A673 (cell line): ENCODE data around the gene POLR1D. TPM values are rescaled to one million over a fixed set of nuclear protein-coding genes. Genes with fewer than 3 reads are reported as not detected.
A peak's percentile ranks its signal among the peaks of the same experiment; 100 is the strongest.

Source experiments
- BruUV-seq: library from RNA; stranded (reverse); fragments of 400-500 nt; replicated peaks from 2 replicates; lab custom pipeline; 2021; lab: Mats Ljungman, UMichigan
- CTCF ChIA-PET: fragments of 300-600 bp; sonication (Branson Sonifier 250); formaldehyde crosslinking; loops from one replicate; lab custom pipeline; 2022; ENCODE audit warnings: antibody characterized with exemption; lab: Charles Lee
- POLR2A ChIA-PET: fragments of 300-600 bp; sonication (Branson Sonifier 250); formaldehyde crosslinking; loops from one replicate; lab custom pipeline; 2022; ENCODE audit warnings: antibody characterized with exemption; ENCODE audit not compliant: low non-redundant PET; lab: Charles Lee
- DNase-seq: peaks from one replicate; pipeline ENCODE4 v3.0.0-alpha.2; 2015; ENCODE audit warnings: low spot score
- H3K27ac ChIP-seq: fragments of 200-600 bp; sonication (generic); 2 replicates; pipeline ENCODE4 v1.5.1; 2016; ENCODE audit warnings: mixed run types, low read depth, mild to moderate bottlenecking, mixed read lengths, antibody characterized with exemption, low read length; ENCODE audit not compliant: poor library complexity, severe bottlenecking
- H3K27me3 ChIP-seq: fragments of 200-600 bp; sonication (generic); replicated peaks from 2 replicates; pipeline ENCODE4 v1.6.1; 2017; ENCODE audit warnings: mixed run types, low read depth, mild to moderate bottlenecking, mixed read lengths, antibody characterized with exemption, low read length; ENCODE audit not compliant: insufficient read depth, poor library complexity
- H3K36me3 ChIP-seq: fragments of 200-600 bp; sonication (generic); 2 replicates; pipeline ENCODE4 v1.6.1; 2016; ENCODE audit warnings: mixed run types, mild to moderate bottlenecking, mixed read lengths, antibody characterized with exemption, low read length; ENCODE audit not compliant: insufficient read depth, poor library complexity, severe bottlenecking
- H3K4me1 ChIP-seq: fragments of 200-600 bp; sonication (generic); 2 replicates; pipeline ENCODE4 v1.6.1; 2017; ENCODE audit warnings: mixed run types, mild to moderate bottlenecking, mixed read lengths, antibody characterized with exemption, low read length; ENCODE audit not compliant: insufficient read depth, poor library complexity, severe bottlenecking
- H3K4me3 ChIP-seq: fragments of 200-600 bp; sonication (generic); 2 replicates; pipeline ENCODE4 v1.5.1; 2016; ENCODE audit warnings: low read depth, mixed run types, mild to moderate bottlenecking, mixed read lengths, low read length; ENCODE audit not compliant: poor library complexity, severe bottlenecking
- H3K9me3 ChIP-seq: fragments of 200-600 bp; sonication (generic); 2 replicates; pipeline ENCODE4 v1.6.1; 2016; ENCODE audit warnings: mixed run types, low read depth, mild to moderate bottlenecking, mixed read lengths, antibody characterized with exemption, low read length; ENCODE audit not compliant: poor library complexity, severe bottlenecking
- CTCF ChIP-seq: fragments of 300-800, 200-600 bp; sonication (generic); conservative IDR thresholded peaks from 2 replicates; pipeline ENCODE4 v1.5.1; 2017; ENCODE audit warnings: low read depth, mild to moderate bottlenecking, antibody characterized with exemption, low read length, moderate library complexity, mixed read lengths
- EZH2 ChIP-seq: fragments of 200-600 bp; sonication (generic); IDR thresholded peaks from 2 replicates; pipeline ENCODE4 v1.6.1; 2017; ENCODE audit warnings: borderline replicate concordance, low read depth, mild to moderate bottlenecking, mixed read lengths, antibody characterized with exemption, low read length; ENCODE audit not compliant: poor library complexity, severe bottlenecking
- intact Hi-C: fragments of 100-400 bp; cut with micrococcal nuclease; formaldehyde crosslinking; loops from one replicate; pipeline ENCODE4 v1.10.0; 2022; ENCODE audit not compliant: unreplicated experiment
- total RNA-seq: library from RNA; stranded (reverse); gene quantifications from 2 replicates; pipeline ENCODE4 v1.2.3, GENCODE V29; 2021

Gene POLR1D
- total RNA-seq, 1 experiment from 2014 or later = 116 TPM

- POLR2A ChIA-PET = no interaction called here
- BruUV-seq = no TSS peak
These were observed 41.2 kb downstream of the POLR1D start for GRCh38 chr13:27662738-27663470.

GRCh38 chr13:27663947-27664346 lies 42.3 kb downstream of the POLR1D start:
- intact Hi-C loops = no loop called here
- POLR2A ChIA-PET = no interaction called here

More at GRCh38 chr13:27662738-27663470, 41.2 kb downstream of the POLR1D start:
- CTCF ChIA-PET = no interaction called here
- H3K4me1 ChIP-seq = peaks cover 4% of the 10 kb centered on the region
- H3K9me3 ChIP-seq = no peaks in the 10 kb centered on the region
- DNase-seq = no peak
- H3K27ac ChIP-seq = no peak overlapping the region
- TF ChIP-seq CTCF = no peak
- no peak for TF ChIP-seq EZH2
- intact Hi-C loops = no loop called here
- no peaks in the 10 kb centered on the region for H3K27me3 ChIP-seq
- no peak overlapping the region for H3K4me3 ChIP-seq
- H3K36me3 ChIP-seq = peaks cover 3% of the 10 kb centered on the region

GRCh38 chr13:27665333-27665732 lies 43.6 kb downstream of the POLR1D start:
- DNase-seq = no peak
- intact Hi-C loops = no loop called here

More at GRCh38 chr13:27663947-27664346, 42.3 kb downstream of the POLR1D start:
- no peak for TF ChIP-seq EZH2
- TF ChIP-seq CTCF = no peak
- Histone ChIP-seq H3K9me3 (no peaks in the 10 kb centered on the region), H3K36me3 (peaks cover 3% of the 10 kb centered on the region), H3K27me3 (no peaks in the 10 kb centered on the region), H3K4me3 (no peak overlapping the region), H3K4me1 (peaks cover under 1% of the 10 kb centered on the region), H3K27ac (no peak overlapping the region)
- BruUV-seq = no TSS peak
- DNase-seq = no peak
- CTCF ChIA-PET = no interaction called here

More at GRCh38 chr13:27665333-27665732, 43.6 kb downstream of the POLR1D start:
- Histone ChIP-seq H3K27me3 (no peaks in the 10 kb centered on the region), H3K4me3 (no peak overlapping the region), H3K4me1 (no peaks in the 10 kb centered on the region), H3K36me3 (peaks cover 3% of the 10 kb centered on the region), H3K9me3 (no peaks in the 10 kb centered on the region), H3K27ac (no peak overlapping the region)
- no peak for TF ChIP-seq EZH2
- 0 out of 2 replicates have a peak, but pooled peaks have one; percentile 30 for TF ChIP-seq CTCF
- BruUV-seq = no TSS peak
- ChIA-PET CTCF (no interaction called here), POLR2A (no interaction called here)
